Activated CD4-positive, alpha-beta memory T cell treated with anti-CD3 and anti-CD28 coated beads for 36 hours (primary cell): Measurements from ENCODE around the gene ZKSCAN4. TPM values are rescaled to one million over a fixed set of nuclear protein-coding genes. Genes with fewer than 3 reads are reported as not detected.

ENCODE experiments used
- CTCF ChIA-PET: fragments of 350-600 bp; sonication (Branson Sonifier 250); formaldehyde crosslinking; loops from one replicate; lab custom pipeline; 2021; ENCODE audit warnings: antibody characterized with exemption, inconsistent platforms; lab: Charles Lee
- POLR2A ChIA-PET: fragments of 350-600 bp; sonication (Branson Sonifier 250); formaldehyde crosslinking; loops from one replicate; lab custom pipeline; 2021; ENCODE audit warnings: antibody characterized with exemption; lab: Charles Lee
- DNase-seq: peaks from one replicate; pipeline ENCODE4 v3.0.0-alpha.2; 2020
- H3K27ac Mint-ChIP-seq: one replicate; pipeline ENCODE4 v1.8.0; 2021; ENCODE audit warnings: mixed read lengths
- H3K27me3 Mint-ChIP-seq: one replicate; pipeline ENCODE4 v1.8.0; 2021; ENCODE audit warnings: mixed read lengths
- H3K36me3 Mint-ChIP-seq: one replicate; pipeline ENCODE4 v1.8.0; 2021; ENCODE audit warnings: mixed read lengths
- H3K4me1 Mint-ChIP-seq: one replicate; pipeline ENCODE4 v1.8.0; 2021; ENCODE audit warnings: low read depth, mixed read lengths
- H3K4me3 Mint-ChIP-seq: one replicate; pipeline ENCODE4 v1.8.0; 2021; ENCODE audit warnings: mild to moderate bottlenecking, mixed read lengths
- H3K9me3 Mint-ChIP-seq: one replicate; pipeline ENCODE4 v1.8.0; 2021; ENCODE audit warnings: mixed read lengths
- intact Hi-C: fragments of 100-400 bp; cut with micrococcal nuclease; formaldehyde crosslinking; loops from one replicate; pipeline ENCODE4 v1.15.1; 2023
- total RNA-seq, 2 experiments: library from RNA; stranded (reverse); gene quantifications; one replicate each; pipeline ENCODE4 v1.2.3, GENCODE V29; 2021

ZKSCAN4 gene
- total RNA-seq, 2 experiments from 2014 or later: 3.7 to 3.8 TPM

- Mint-ChIP-seq H3K4me1 (peaks cover 36% of the 10 kb centered on the region), H3K36me3 (peaks cover 13% of the 10 kb centered on the region), H3K27me3 (no peaks in the 10 kb centered on the region), H3K27ac (no peak overlapping the region), H3K4me3 (no peak overlapping the region), H3K9me3 (no peaks in the 10 kb centered on the region)
- ChIA-PET CTCF (interaction anchor here (1.0 to 2.4 kb wide), 3 partner anchors 15 to 88 kb away, joined by 3 to 13 read pairs (median 10); partner anchors contain the start of gene ZKSCAN4), POLR2A (interaction anchor here (1.1 to 2.0 kb wide), 6 partner anchors 14 to 402 kb away, joined by 3 to 12 read pairs (median 6); partner anchors contain the start of genes ZKSCAN4 and ZSCAN31)
- intact Hi-C loops: loop anchor here (1.0 to 5.0 kb wide), 7 partner anchors 14 to 185 kb away; partner anchors contain the start of genes PGBD1, ZKSCAN4, ZNF165 and ZSCAN12
- no peak for DNase-seq
Measured at GRCh38 chr6:28267695-28268059, 15.6 kb upstream of the ZKSCAN4 start.

DNA sequence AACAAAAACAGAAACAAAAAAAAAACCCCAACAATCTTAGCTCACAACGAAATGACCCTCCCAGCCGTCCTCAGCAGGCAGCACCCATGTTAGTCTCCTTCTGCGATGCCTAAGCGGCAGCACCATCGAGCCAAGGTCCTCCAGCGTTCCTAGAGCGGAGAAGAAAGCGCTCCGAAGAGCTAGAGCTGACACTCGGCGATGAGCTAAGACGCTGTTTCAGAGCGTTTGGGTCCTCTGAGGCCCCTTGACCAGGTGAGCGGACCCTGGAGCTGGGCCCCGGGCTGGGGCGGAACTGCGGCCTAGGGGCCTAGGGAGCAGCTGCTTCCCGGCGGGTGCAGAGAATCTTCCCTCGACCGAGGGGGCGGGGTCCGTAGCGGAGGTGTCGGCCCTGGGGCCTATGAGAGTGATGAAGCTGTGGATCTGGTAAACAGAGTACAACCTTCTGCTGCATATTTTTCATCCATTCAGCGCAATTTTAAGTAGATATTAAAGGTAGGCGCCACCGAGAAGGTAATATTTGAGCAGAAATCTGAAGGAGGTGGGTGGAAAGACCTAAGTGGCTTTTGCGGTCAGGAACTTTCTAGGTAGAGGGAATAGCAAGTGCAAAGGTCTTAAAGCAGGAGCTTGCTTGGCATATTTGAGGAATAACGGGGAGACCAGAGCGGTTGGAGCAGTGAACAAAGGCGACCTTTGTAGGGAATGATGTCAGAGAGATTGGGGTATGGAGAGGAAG lies 15.1 kb upstream of the ZKSCAN4 start, which contains the start of gene ZSCAN26:
Gene ZSCAN26 (plus strand): TSS at position 182 of the 733 bp plus-strand sequence. CDS start 4,777 bp downstream, outside the sequence.
- H3K4me3 Mint-ChIP-seq: no peak within 1 kb of the TSS
- CTCF ChIA-PET: interaction anchor here (0.7 to 2.4 kb wide), 5 partner anchors 15 to 89 kb away, joined by 3 to 13 read pairs (median 3); partner anchors contain the start of gene ZKSCAN4
- H3K36me3 Mint-ChIP-seq: peaks cover 7% of the 10 kb centered on the region
- intact Hi-C loops: loop anchor here (1.0 to 5.0 kb wide), 7 partner anchors 14 to 185 kb away; partner anchors contain the start of genes PGBD1, ZKSCAN4, ZNF165 and ZSCAN12
- H3K4me1 Mint-ChIP-seq: peaks cover 36% of the 10 kb centered on the region
- no peak within 1 kb of the TSS for H3K27ac Mint-ChIP-seq
- H3K27me3 Mint-ChIP-seq: no peaks in the 10 kb centered on the region
- H3K9me3 Mint-ChIP-seq: no peaks in the 10 kb centered on the region
- POLR2A ChIA-PET: interaction anchor here (0.8 to 2.0 kb wide), 9 partner anchors 13 to 401 kb away, joined by 3 to 12 read pairs (median 5); partner anchors contain the start of genes ZKSCAN4 and ZSCAN31
- DNase-seq: peak; percentile 89

GRCh38 chr6:28266563-28266961 lies 14.5 kb upstream of the ZKSCAN4 start:
- Mint-ChIP-seq H3K27ac (no peak overlapping the region), H3K4me3 (no peak overlapping the region), H3K9me3 (no peaks in the 10 kb centered on the region), H3K4me1 (peaks cover 36% of the 10 kb centered on the region), H3K36me3 (peaks cover 2% of the 10 kb centered on the region), H3K27me3 (no peaks in the 10 kb centered on the region)
- CTCF ChIA-PET: interaction anchor here (0.7 to 2.4 kb wide), 4 partner anchors 14 to 89 kb away, joined by 3 to 13 read pairs (median 6); partner anchors contain the start of gene ZKSCAN4
- DNase-seq: no peak
- intact Hi-C loops: loop anchor here (5.0 kb wide), 4 partner anchors 54 to 184 kb away; partner anchors contain the start of genes ZNF165, ZSCAN12 and ZSCAN31
- POLR2A ChIA-PET: interaction anchor here (0.8 to 2.0 kb wide), 9 partner anchors 13 to 401 kb away, joined by 3 to 12 read pairs (median 5); partner anchors contain the start of genes ZKSCAN4 and ZSCAN31

DNA sequence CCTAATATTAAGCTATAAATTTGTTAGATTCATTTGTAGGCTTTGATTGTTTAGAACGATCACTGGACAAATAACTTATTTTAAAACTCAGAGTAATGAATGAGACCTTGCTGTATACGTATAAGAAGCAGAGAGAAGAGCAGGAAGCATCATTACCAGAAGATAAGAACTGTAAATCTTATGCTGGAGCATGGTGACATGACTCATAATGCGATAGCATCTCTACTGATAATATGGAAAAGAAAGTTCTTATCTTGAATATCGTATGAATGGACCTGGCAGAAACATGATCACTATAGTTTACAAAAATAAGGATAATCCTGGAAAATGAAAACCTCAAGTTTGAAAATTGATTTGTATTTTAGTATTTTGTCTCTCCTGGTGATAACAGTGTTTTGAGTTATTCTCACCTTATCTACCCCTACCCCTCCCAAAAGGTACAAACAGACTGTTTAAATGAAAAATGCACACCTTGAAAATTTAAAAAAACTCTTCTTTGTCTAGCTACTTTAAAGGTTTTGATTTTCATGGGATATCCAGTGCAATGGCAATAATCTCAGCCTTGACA lies 12.8 kb upstream of the ZKSCAN4 start:
- intact Hi-C loops: loop anchor here (5.0 kb wide), 4 partner anchors 53 to 183 kb away; partner anchors contain the start of genes ZNF165, ZSCAN12 and ZSCAN31
- Mint-ChIP-seq H3K4me3 (no peak overlapping the region), H3K9me3 (no peaks in the 10 kb centered on the region), H3K36me3 (peaks cover 2% of the 10 kb centered on the region), H3K27me3 (no peaks in the 10 kb centered on the region), H3K27ac (no peak overlapping the region), H3K4me1 (peaks cover 23% of the 10 kb centered on the region)
- ChIA-PET POLR2A (no interaction called here), CTCF (no interaction called here)
- DNase-seq: no peak

- intact Hi-C loops: no loop called here
- Mint-ChIP-seq H3K9me3 (no peaks in the 10 kb centered on the region), H3K4me1 (peaks cover 16% of the 10 kb centered on the region), H3K27ac (no peak overlapping the region), H3K4me3 (no peak overlapping the region), H3K36me3 (peaks cover under 1% of the 10 kb centered on the region), H3K27me3 (peaks cover 4% of the 10 kb centered on the region)
- no peak for DNase-seq
- POLR2A ChIA-PET: interaction anchor here (0.7 to 1.4 kb wide), 2 partner anchors 12 to 60 kb away, joined by 3 read pairs; partner anchors contain the start of gene ZKSCAN4
- CTCF ChIA-PET: interaction anchor here (1.0 kb wide), 1 partner anchor 92 kb away, joined by 4 read pairs; no protein-coding TSS in a partner anchor
Measured at GRCh38 chr6:28263922-28264321, 11.9 kb upstream of the ZKSCAN4 start.

DNA sequence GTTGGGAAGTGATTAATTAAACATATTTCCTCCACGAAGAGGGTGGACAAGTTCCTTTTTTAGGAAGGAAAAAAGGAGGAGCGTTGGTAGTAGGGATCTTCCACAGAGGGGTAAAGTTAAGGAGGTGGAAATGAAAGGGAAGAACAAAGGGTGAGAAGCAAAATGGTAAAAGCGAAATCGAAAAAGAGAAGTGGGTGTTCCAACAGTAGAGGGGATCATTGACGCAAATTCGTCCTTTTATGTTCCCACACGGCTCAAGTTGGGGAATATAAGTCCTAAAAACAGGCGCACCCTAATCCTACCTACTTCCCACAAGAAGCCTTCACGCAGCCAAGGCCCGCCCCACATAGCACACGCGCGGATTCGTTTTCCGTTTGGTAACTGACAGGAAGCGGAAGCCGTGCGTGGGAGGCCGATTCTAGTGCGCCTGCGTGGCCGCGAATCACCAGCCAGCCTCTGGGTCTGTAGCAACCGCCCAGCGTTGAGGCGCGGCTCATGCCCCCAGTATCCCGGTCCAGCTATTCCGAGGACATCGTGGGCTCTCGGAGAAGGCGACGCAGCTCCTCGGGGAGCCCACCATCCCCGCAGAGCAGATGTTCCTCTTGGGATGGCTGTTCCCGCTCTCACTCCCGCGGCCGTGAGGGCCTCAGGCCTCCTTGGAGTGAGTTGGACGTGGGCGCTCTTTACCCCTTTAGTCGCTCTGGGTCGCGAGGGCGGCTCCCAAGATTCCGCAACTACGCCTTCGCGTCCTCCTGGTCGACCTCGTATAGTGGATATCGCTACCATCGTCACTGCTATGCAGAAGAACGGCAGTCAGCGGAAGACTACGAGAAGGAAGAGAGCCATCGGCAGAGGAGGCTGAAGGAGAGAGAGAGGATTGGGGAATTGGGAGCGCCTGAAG lies 7.1 kb upstream of the ZKSCAN4 start, which contains the start of gene NKAPL:
Gene NKAPL (plus strand): TSS at position 421 of the 901 bp plus-strand sequence. CDS start 75 bp downstream, at position 496.
- H3K27ac Mint-ChIP-seq: peak within 1 kb of the TSS; percentile 36
- DNase-seq: peak; percentile 70
- intact Hi-C loops: no loop called here
- POLR2A ChIA-PET: no interaction called here
- CTCF ChIA-PET: no interaction called here
- peaks cover 4% of the 10 kb centered on the region for H3K27me3 Mint-ChIP-seq
- H3K4me3 Mint-ChIP-seq: peak within 1 kb of the TSS; percentile 2
- peaks cover 7% of the 10 kb centered on the region for H3K4me1 Mint-ChIP-seq
- H3K36me3 Mint-ChIP-seq: peaks cover 7% of the 10 kb centered on the region
- H3K9me3 Mint-ChIP-seq: no peaks in the 10 kb centered on the region

- intact Hi-C loops: no loop called here
- Mint-ChIP-seq H3K27ac (no peak overlapping the region), H3K36me3 (peaks cover 7% of the 10 kb centered on the region), H3K9me3 (no peaks in the 10 kb centered on the region), H3K27me3 (peaks cover 4% of the 10 kb centered on the region), H3K4me1 (peaks cover 14% of the 10 kb centered on the region), H3K4me3 (no peak overlapping the region)
- ChIA-PET POLR2A (no interaction called here), CTCF (no interaction called here)
- no peak for DNase-seq
Measured at GRCh38 chr6:28257042-28257441, 5.0 kb upstream of the ZKSCAN4 start.

DNA sequence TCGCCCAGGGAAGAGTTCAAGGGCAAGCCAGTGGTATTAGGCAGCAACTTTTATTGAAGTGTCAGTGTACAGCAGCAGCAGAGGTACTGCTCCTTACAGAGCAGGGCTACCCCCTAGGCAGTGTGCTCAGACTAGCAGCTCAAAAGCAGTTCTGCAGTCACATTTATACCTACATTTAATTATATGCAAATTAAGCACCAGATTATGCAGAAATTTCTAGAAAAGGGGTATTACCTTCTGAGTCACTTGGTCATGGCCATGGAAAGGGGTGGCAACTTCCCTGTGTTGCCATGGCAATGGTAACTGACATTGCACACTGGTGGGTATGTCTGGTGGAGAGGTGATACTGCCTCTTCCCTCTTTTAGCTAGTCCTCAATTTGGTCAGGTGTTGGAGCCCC lies 2.1 kb upstream of the ZKSCAN4 start:
- ChIA-PET CTCF (no interaction called here), POLR2A (interaction anchor here (1.4 kb wide), 1 partner anchor 13 kb away, joined by 5 read pairs; the partner anchor contains the start of gene ZSCAN26)

GRCh38 chr6:28251661-28252008 lies 434 bp downstream of the ZKSCAN4 start:
- Mint-ChIP-seq H3K27ac (peak overlapping the region; percentile 73), H3K4me3 (peak overlapping the region; percentile 98), H3K4me1 (peaks cover 17% of the 10 kb centered on the region), H3K27me3 (no peaks in the 10 kb centered on the region), H3K36me3 (peaks cover 6% of the 10 kb centered on the region), H3K9me3 (no peaks in the 10 kb centered on the region)
- ChIA-PET CTCF (interaction anchor here (0.7 to 1.0 kb wide), 2 partner anchors 15 to 105 kb away, joined by 3 to 10 read pairs; partner anchors contain the start of gene ZSCAN26), POLR2A (interaction anchor here (0.8 to 1.9 kb wide), 3 partner anchors 12 to 111 kb away, joined by 3 to 12 read pairs (median 7); partner anchors contain the start of genes ZKSCAN8 and ZSCAN26)
- peak; percentile 52 for DNase-seq
- intact Hi-C loops: loop anchor here (1.0 to 5.0 kb wide), 4 partner anchors 16 to 169 kb away; partner anchors contain the start of genes ZKSCAN8, ZNF165, ZSCAN12 and ZSCAN26

More for the DNA sequence above, 2.1 kb upstream of the ZKSCAN4 start:
- Mint-ChIP-seq H3K27me3 (no peaks in the 10 kb centered on the region), H3K4me1 (peaks cover 24% of the 10 kb centered on the region), H3K9me3 (no peaks in the 10 kb centered on the region), H3K36me3 (peaks cover 7% of the 10 kb centered on the region), H3K27ac (no peak overlapping the region), H3K4me3 (no peak overlapping the region)
- intact Hi-C loops: loop anchor here (5.0 kb wide), 1 partner anchor 172 kb away; the partner anchor contains the start of gene ZNF165
- peak; percentile 43 for DNase-seq

GRCh38 chr6:28250747-28251146 lies 1.3 kb downstream of the ZKSCAN4 start:
- Mint-ChIP-seq H3K4me1 (peaks cover 17% of the 10 kb centered on the region), H3K9me3 (no peaks in the 10 kb centered on the region), H3K27me3 (no peaks in the 10 kb centered on the region), H3K27ac (no peak overlapping the region), H3K4me3 (peak overlapping the region; percentile 68), H3K36me3 (peaks cover 11% of the 10 kb centered on the region)
- CTCF ChIA-PET: no interaction called here
- intact Hi-C loops: loop anchor here (5.0 kb wide), 1 partner anchor 168 kb away; the partner anchor contains the start of gene ZNF165
- DNase-seq: no peak
- POLR2A ChIA-PET: interaction anchor here (0.9 kb wide), 1 partner anchor 16 kb away, joined by 3 read pairs; the partner anchor contains the start of gene ZSCAN26
